AG04449 (cell line): Measurements from ENCODE around the gene DLX3.
A peak's percentile ranks its signal among the peaks of the same experiment; 100 is the strongest.

ENCODE experiments used
- CTCF ChIA-PET: fragments of 350-600 bp; formaldehyde crosslinking; extraction: SDS; loops from one replicate; lab custom pipeline; 2021; ENCODE audit warnings: antibody characterized with exemption; lab: Yijun Ruan, JAX
- POLR2A ChIA-PET: fragments of 400-600, 350-600 bp; formaldehyde crosslinking; extraction: SDS; loops from one replicate; lab custom pipeline; 2020; ENCODE audit warnings: antibody characterized with exemption, inconsistent platforms; lab: Yijun Ruan, JAX
- DNase-seq: peaks from one replicate; pipeline ENCODE4 v3.0.0-alpha.2; 2010; ENCODE audit warnings: low read depth, low spot score
- H3K4me3 ChIP-seq: 2 replicates; pipeline ENCODE4 v1.5.1; 2011; ENCODE audit warnings: low read depth, mild to moderate bottlenecking, control low read depth, low read length
- CTCF ChIP-seq: IDR thresholded peaks from one replicate; pipeline ENCODE4 v1.5.1; 2011; ENCODE audit warnings: mild to moderate bottlenecking, moderate library complexity, low read length, control low read depth, inconsistent platforms; ENCODE audit not compliant: insufficient read depth; ENCODE audit errors: missing control alignments

Gene DLX3

GRCh38 chr17:50026837-50027171 lies 31.8 kb upstream of the DLX3 start:
- CTCF ChIA-PET: interaction anchor here (0.6 to 11.1 kb wide), 23 partner anchors 9 to 284 kb away, joined by 3 to 188 read pairs (median 5); partner anchors contain the start of genes ITGA3 and PDK2
- POLR2A ChIA-PET: interaction anchor here (0.7 to 3.4 kb wide), 6 partner anchors 27 to 61 kb away, joined by 3 to 20 read pairs (median 5); partner anchors contain the start of gene ITGA3
- no peak for DNase-seq
- peak; percentile 95 for TF ChIP-seq CTCF
- peak overlapping the region; percentile 51; the same call in 1 of the 2 replicates for H3K4me3 ChIP-seq

- no peak for TF ChIP-seq CTCF
- no peak for DNase-seq
- POLR2A ChIA-PET: interaction anchor here (0.7 to 3.4 kb wide), 6 partner anchors 27 to 61 kb away, joined by 3 to 20 read pairs (median 5); partner anchors contain the start of gene ITGA3
- no peak overlapping the region for H3K4me3 ChIP-seq
- CTCF ChIA-PET: interaction anchor here (0.6 to 11.1 kb wide), 20 partner anchors 10 to 271 kb away, joined by 3 to 188 read pairs (median 6); partner anchors contain the start of genes ITGA3 and PDK2
Observed at GRCh38 chr17:50026046-50026675, 31.1 kb upstream of the DLX3 start.

- TF ChIP-seq CTCF: no peak
- no peak for DNase-seq
- ChIA-PET POLR2A (no interaction called here), CTCF (interaction anchor here (5.8 to 11.1 kb wide), 4 partner anchors 35 to 68 kb away, joined by 91 to 188 read pairs (median 172); partner anchors contain the start of genes ITGA3 and PDK2)
- no peak overlapping the region for H3K4me3 ChIP-seq
Observed at GRCh38 chr17:50024808-50025207, 29.8 kb upstream of the DLX3 start.

GRCh38 chr17:50023520-50023919 lies 28.5 kb upstream of the DLX3 start:
- CTCF ChIA-PET: no interaction called here
- H3K4me3 ChIP-seq: no peak overlapping the region
- DNase-seq: no peak
- POLR2A ChIA-PET: no interaction called here
- TF ChIP-seq CTCF: no peak

- no peak overlapping the region for H3K4me3 ChIP-seq
- TF ChIP-seq CTCF: no peak
Observed at GRCh38 chr17:50022463-50023130, 27.6 kb upstream of the DLX3 start.

More at GRCh38 chr17:50022463-50023130, 27.6 kb upstream of the DLX3 start:
- no peak for DNase-seq
- CTCF ChIA-PET: interaction anchor here (1.0 to 5.5 kb wide), 6 partner anchors 9 to 92 kb away, joined by 3 to 29 read pairs (median 11); no protein-coding TSS in a partner anchor
- POLR2A ChIA-PET: no interaction called here
